Activated naive CD4-positive, alpha-beta T cell treated with anti-CD3 and anti-CD28 coated beads for 36 hours (primary cell): Measurements from ENCODE around the gene CPLX3. TPM values are rescaled to one million over a fixed set of nuclear protein-coding genes. Genes with fewer than 3 reads are reported as not detected.
"Not testable (repeated sequence)": the region's sequence is repeated elsewhere in the genome, so short reads cannot be mapped to it uniquely, and the experiment has no call there.

Experiments used
- CTCF ChIA-PET: fragments of 350-600 bp; sonication (Branson Sonifier 250); formaldehyde crosslinking; loops from one replicate; lab custom pipeline; 2021; ENCODE audit warnings: antibody characterized with exemption; lab: Charles Lee
- DNase-seq: peaks from one replicate; pipeline ENCODE4 v3.0.0-alpha.2; 2020
- H3K27ac Mint-ChIP-seq: one replicate; pipeline ENCODE4 v1.8.0; 2021; ENCODE audit warnings: mild to moderate bottlenecking, mixed read lengths
- H3K27me3 Mint-ChIP-seq: one replicate; pipeline ENCODE4 v1.8.0; 2021; ENCODE audit warnings: low read depth, mixed read lengths
- H3K36me3 Mint-ChIP-seq: one replicate; pipeline ENCODE4 v1.8.0; 2021; ENCODE audit warnings: low read depth, mixed read lengths
- H3K4me1 Mint-ChIP-seq: one replicate; pipeline ENCODE4 v1.8.0; 2021; ENCODE audit warnings: low read depth, mixed read lengths
- H3K4me3 Mint-ChIP-seq: one replicate; pipeline ENCODE4 v1.8.0; 2021; ENCODE audit warnings: mild to moderate bottlenecking, moderate library complexity, mixed read lengths
- H3K9me3 Mint-ChIP-seq: one replicate; pipeline ENCODE4 v1.8.0; 2021; ENCODE audit warnings: mixed read lengths
- intact Hi-C: fragments of 100-400 bp; cut with micrococcal nuclease; formaldehyde crosslinking; loops from one replicate; pipeline ENCODE4 v1.15.1; 2023
- total RNA-seq, 2 experiments: library from RNA; stranded (reverse); gene quantifications; one replicate each; pipeline ENCODE4 v1.2.3, GENCODE V29; 2021

Gene CPLX3
- total RNA-seq, 2 experiments from 2014 or later: not detected

- H3K4me3 Mint-ChIP-seq: peak overlapping the region; percentile 93
- no peaks in the 10 kb centered on the region for H3K9me3 Mint-ChIP-seq
- H3K27ac Mint-ChIP-seq: peak overlapping the region; percentile 99
- H3K27me3 Mint-ChIP-seq: no peaks in the 10 kb centered on the region
- intact Hi-C loops: loop anchor here (10.0 kb wide), 1 partner anchor 842 kb away; the partner anchor contains the start of gene SNUPN
- H3K4me1 Mint-ChIP-seq: peaks cover 43% of the 10 kb centered on the region
- peaks cover 52% of the 10 kb centered on the region for H3K36me3 Mint-ChIP-seq
- peak; percentile 60 for DNase-seq
- CTCF ChIA-PET: interaction anchor here (0.6 to 29.5 kb wide), 5 partner anchors 5 to 312 kb away, joined by 3 to 1193 read pairs (median 9); partner anchors contain the start of gene CSK
These were observed 43.2 kb upstream of the CPLX3 start for GRCh38 chr15:74783072-74783807.

- Mint-ChIP-seq H3K4me3 (peak overlapping the region; percentile 93), H3K9me3 (no peaks in the 10 kb centered on the region), H3K36me3 (peaks cover 56% of the 10 kb centered on the region), H3K27me3 (no peaks in the 10 kb centered on the region), H3K4me1 (peaks cover 41% of the 10 kb centered on the region), H3K27ac (peak overlapping the region; percentile 99)
- intact Hi-C loops: loop anchor here (10.0 kb wide), 1 partner anchor 841 kb away; the partner anchor contains the start of gene SNUPN
- CTCF ChIA-PET: interaction anchor here (0.8 to 29.5 kb wide), 7 partner anchors 5 to 152 kb away, joined by 3 to 1193 read pairs (median 4); partner anchors contain the start of genes CSK and SCAMP2
- no peak for DNase-seq
These were observed 42.6 kb upstream of the CPLX3 start for GRCh38 chr15:74783808-74784175.

- H3K4me1 Mint-ChIP-seq: peaks cover 41% of the 10 kb centered on the region
- intact Hi-C loops: loop anchor here (5.0 to 10.0 kb wide), 4 partner anchors 242 to 840 kb away; partner anchors contain the start of genes ARID3B, C15orf39, PML and SNUPN
- H3K36me3 Mint-ChIP-seq: peaks cover 63% of the 10 kb centered on the region
- H3K4me3 Mint-ChIP-seq: peak overlapping the region; percentile 93
- no peak for DNase-seq
- H3K9me3 Mint-ChIP-seq: no peaks in the 10 kb centered on the region
- CTCF ChIA-PET: interaction anchor here (0.6 to 29.5 kb wide), 7 partner anchors 6 to 153 kb away, joined by 3 to 1193 read pairs (median 7); partner anchors contain the start of genes CSK and SCAMP2
- H3K27ac Mint-ChIP-seq: peak overlapping the region; percentile 99
- H3K27me3 Mint-ChIP-seq: no peaks in the 10 kb centered on the region
These were observed 41.8 kb upstream of the CPLX3 start for GRCh38 chr15:74784426-74785193.

GRCh38 chr15:74785194-74786032 is 41.0 kb upstream of the CPLX3 start:
- CTCF ChIA-PET: interaction anchor here (1.2 to 29.5 kb wide), 4 partner anchors 6 to 116 kb away, joined by 4 to 1193 read pairs (median 601); partner anchors contain the start of genes CSK and SCAMP2
- intact Hi-C loops: loop anchor here (2.0 to 10.0 kb wide), 5 partner anchors 243 to 839 kb away; partner anchors contain the start of genes ARID3B, C15orf39, PML and SNUPN
- Mint-ChIP-seq H3K4me1 (peaks cover 40% of the 10 kb centered on the region), H3K27ac (peak overlapping the region; percentile 99), H3K36me3 (peaks cover 66% of the 10 kb centered on the region), H3K4me3 (peak overlapping the region; percentile 93), H3K27me3 (no peaks in the 10 kb centered on the region), H3K9me3 (no peaks in the 10 kb centered on the region)
- DNase-seq: peak; percentile 80

- Mint-ChIP-seq H3K36me3 (peaks cover 64% of the 10 kb centered on the region), H3K4me3 (peak overlapping the region; percentile 93), H3K4me1 (peaks cover 44% of the 10 kb centered on the region), H3K27ac (peak overlapping the region; percentile 99)
- intact Hi-C loops: loop anchor here (2.0 to 10.0 kb wide), 5 partner anchors 244 to 839 kb away; partner anchors contain the start of genes ARID3B, C15orf39, PML and SNUPN
- H3K9me3 Mint-ChIP-seq, H3K27me3 Mint-ChIP-seq, DNase-seq: not testable (repeated sequence)
- CTCF ChIA-PET: interaction anchor here (1.3 to 29.5 kb wide), 3 partner anchors 5 to 150 kb away, joined by 3 to 1193 read pairs (median 1193); partner anchors contain the start of gene CSK
These were observed 40.3 kb upstream of the CPLX3 start for GRCh38 chr15:74786081-74786480.

- CTCF ChIA-PET: interaction anchor here (1.0 to 29.5 kb wide), 8 partner anchors 5 to 170 kb away, joined by 3 to 1193 read pairs (median 6); partner anchors contain the start of genes CSK and ULK3
- no peaks in the 10 kb centered on the region for H3K27me3 Mint-ChIP-seq
- H3K36me3 Mint-ChIP-seq: peaks cover 68% of the 10 kb centered on the region
- no peaks in the 10 kb centered on the region for H3K9me3 Mint-ChIP-seq
- DNase-seq: peak; percentile 42
- peak overlapping the region; percentile 93 for H3K4me3 Mint-ChIP-seq
- intact Hi-C loops: loop anchor here (2.0 to 10.0 kb wide), 5 partner anchors 244 to 838 kb away; partner anchors contain the start of genes ARID3B, C15orf39, PML and SNUPN
- peak overlapping the region; percentile 99 for H3K27ac Mint-ChIP-seq
- H3K4me1 Mint-ChIP-seq: peaks cover 47% of the 10 kb centered on the region
These were observed 39.8 kb upstream of the CPLX3 start for GRCh38 chr15:74786551-74787165.

- intact Hi-C loops: loop anchor here (1.0 to 10.0 kb wide), 10 partner anchors 9 to 837 kb away; partner anchors contain the start of genes ARID3B, C15orf39, PML and SIN3A
- CTCF ChIA-PET: interaction anchor here (0.6 to 29.5 kb wide), 14 partner anchors 4 to 348 kb away, joined by 3 to 1193 read pairs (median 4); partner anchors contain the start of genes CPLX3, CSK and ULK3
- peak overlapping the region; percentile 99 for H3K27ac Mint-ChIP-seq
- H3K4me3 Mint-ChIP-seq: peak overlapping the region; percentile 93
- peak; percentile 98 for DNase-seq
- peaks cover 55% of the 10 kb centered on the region for H3K4me1 Mint-ChIP-seq
- no peaks in the 10 kb centered on the region for H3K27me3 Mint-ChIP-seq
- no peaks in the 10 kb centered on the region for H3K9me3 Mint-ChIP-seq
- peaks cover 74% of the 10 kb centered on the region for H3K36me3 Mint-ChIP-seq
These were observed 39.0 kb upstream of the CPLX3 start for GRCh38 chr15:74787251-74788041.

GRCh38 chr15:74788042-74788682 is 38.3 kb upstream of the CPLX3 start:
- no peaks in the 10 kb centered on the region for H3K27me3 Mint-ChIP-seq
- DNase-seq: no peak
- peaks cover 62% of the 10 kb centered on the region for H3K4me1 Mint-ChIP-seq
- H3K4me3 Mint-ChIP-seq: peak overlapping the region; percentile 93
- H3K36me3 Mint-ChIP-seq: peaks cover 67% of the 10 kb centered on the region
- intact Hi-C loops: loop anchor here (1.0 to 10.0 kb wide), 9 partner anchors 8 to 837 kb away; partner anchors contain the start of genes ARID3B, C15orf39, PML and SIN3A
- H3K27ac Mint-ChIP-seq: peak overlapping the region; percentile 99
- no peaks in the 10 kb centered on the region for H3K9me3 Mint-ChIP-seq
- CTCF ChIA-PET: interaction anchor here (0.6 to 29.5 kb wide), 12 partner anchors 3 to 348 kb away, joined by 3 to 1193 read pairs (median 4); partner anchors contain the start of genes CPLX3, CSK and ULK3

- CTCF ChIA-PET: interaction anchor here (1.0 to 29.5 kb wide), 7 partner anchors 3 to 349 kb away, joined by 3 to 1193 read pairs (median 8); partner anchors contain the start of genes CPLX3, CSK and ULK3
- DNase-seq: peak; percentile 85
- intact Hi-C loops: loop anchor here (1.0 to 10.0 kb wide), 9 partner anchors 8 to 836 kb away; partner anchors contain the start of genes ARID3B, C15orf39, PML and SIN3A
- Mint-ChIP-seq H3K4me1 (peaks cover 67% of the 10 kb centered on the region), H3K36me3 (peaks cover 62% of the 10 kb centered on the region), H3K27me3 (no peaks in the 10 kb centered on the region), H3K4me3 (peak overlapping the region; percentile 93), H3K9me3 (no peaks in the 10 kb centered on the region), H3K27ac (peak overlapping the region; percentile 99)
These were observed 37.7 kb upstream of the CPLX3 start for GRCh38 chr15:74788683-74789151.
